GM23338 (cell line): Measurements from ENCODE around the gene KRT6A. TPM values are rescaled to one million over a fixed set of nuclear protein-coding genes. Genes with fewer than 3 reads are reported as not detected.

ENCODE experiments used
- ATAC-seq: fragments of 200-7000 bp; cut with Tn5 transposase; 3 replicates; pipeline ENCODE4 v1.9.1; 2020
- DNase-seq: peaks from one replicate; pipeline ENCODE4 v3.0.0-alpha.2; 2015; ENCODE audit warnings: low spot score
- H2AFZ ChIP-seq: fragments of 200-600 bp; sonication (generic); 2 replicates; pipeline ENCODE4 v1.8.0; 2016; ENCODE audit warnings: antibody characterized with exemption, mild to moderate bottlenecking, moderate library complexity
- H3F3A ChIP-seq: fragments of 200-600 bp; sonication (generic); replicated peaks from 2 replicates; pipeline ENCODE4 v1.8.0; 2017; ENCODE audit warnings: antibody characterized with exemption, mixed run types, low read depth
- H3K27ac ChIP-seq: fragments of 200-600 bp; sonication (generic); 2 replicates; pipeline ENCODE4 v1.6.1; 2016; ENCODE audit warnings: low read depth
- H3K27me3 ChIP-seq: fragments of 200-600 bp; sonication (generic); 2 replicates; pipeline ENCODE4 v1.8.0; 2016; ENCODE audit warnings: mild to moderate bottlenecking, mixed run types, moderate library complexity; ENCODE audit not compliant: insufficient read depth
- H3K36me3 ChIP-seq: fragments of 200-600 bp; sonication (generic); 2 replicates; pipeline ENCODE4 v1.8.0; 2016; ENCODE audit warnings: mild to moderate bottlenecking; ENCODE audit not compliant: insufficient read depth
- H3K4me1 ChIP-seq: fragments of 200-600 bp; sonication (generic); 2 replicates; pipeline ENCODE4 v1.8.0; 2016; ENCODE audit warnings: mild to moderate bottlenecking, moderate library complexity; ENCODE audit not compliant: insufficient read depth
- H3K4me2 ChIP-seq: fragments of 200-600 bp; sonication (generic); 2 replicates; pipeline ENCODE4 v1.7.1; 2017; ENCODE audit warnings: mixed run types
- H3K4me3 ChIP-seq: fragments of 200-600 bp; sonication (generic); 2 replicates; pipeline ENCODE4 v1.6.1; 2016; ENCODE audit warnings: mixed run types
- H3K79me2 ChIP-seq: fragments of 200-600 bp; sonication (generic); replicated peaks from 2 replicates; pipeline ENCODE4 v1.8.0; 2017; ENCODE audit warnings: mild to moderate bottlenecking; ENCODE audit not compliant: insufficient read depth
- H3K9me2 ChIP-seq: fragments of 200-600 bp; sonication (generic); 2 replicates; pipeline ENCODE4 v1.8.0; 2017; ENCODE audit not compliant: insufficient read depth
- H4K20me1 ChIP-seq: fragments of 200-600 bp; sonication (generic); replicated peaks from 2 replicates; pipeline ENCODE4 v1.8.0; 2017; ENCODE audit warnings: mild to moderate bottlenecking; ENCODE audit not compliant: insufficient read depth
- H3K27ac Mint-ChIP-seq: 2 replicates; pipeline ENCODE4 v1.8.0; 2020; ENCODE audit warnings: inconsistent platforms, mild to moderate bottlenecking, moderate library complexity, mixed read lengths
- H3K27me3 Mint-ChIP-seq: 3 replicates; pipeline ENCODE4 v1.8.0; 2022; ENCODE audit warnings: low read depth, mild to moderate bottlenecking, moderate library complexity, mixed read lengths, inconsistent platforms; ENCODE audit not compliant: insufficient read depth, poor library complexity
- H3K36me3 Mint-ChIP-seq: 3 replicates; pipeline ENCODE4 v1.8.0; 2021; ENCODE audit warnings: low read depth, mild to moderate bottlenecking, inconsistent platforms, moderate library complexity, mixed read lengths
- H3K4me1 Mint-ChIP-seq: 3 replicates; pipeline ENCODE4 v1.8.0; 2020; ENCODE audit warnings: mild to moderate bottlenecking, inconsistent platforms, mixed read lengths
- H3K4me3 Mint-ChIP-seq: 3 replicates; pipeline ENCODE4 v1.8.0; 2021; ENCODE audit warnings: moderate library complexity, mild to moderate bottlenecking, inconsistent platforms, mixed read lengths
- H3K9me3 Mint-ChIP-seq: 3 replicates; pipeline ENCODE4 v1.8.0; 2020; ENCODE audit warnings: moderate library complexity, mild to moderate bottlenecking, inconsistent platforms, mixed read lengths
- CREB1 ChIP-seq: fragments of 250-450 bp; sonication (Bioruptor Pico); IDR thresholded peaks from 2 replicates; pipeline ENCODE4 v1.5.0; 2020; ENCODE audit warnings: low read depth, mild to moderate bottlenecking, moderate library complexity
- CTCF ChIP-seq, 2 experiments: fragments of 200-600 bp in 1 of 2; sonication (generic) in 1 of 2; conservative IDR thresholded peaks; 2 replicates each; pipeline versions ENCODE4 v1.5.1 to v1.6.1; 2016 to 2017; ENCODE audit warnings: antibody characterized with exemption in 2 of 2, low read depth in 2 of 2, mild to moderate bottlenecking in 2 of 2, moderate library complexity in 1 of 2
- ETS1 ChIP-seq: IDR thresholded peaks from 2 replicates; pipeline ENCODE4 v1.6.1; 2016; ENCODE audit warnings: antibody characterized with exemption
- EZH2 ChIP-seq: fragments of 200-600 bp; sonication (generic); IDR thresholded peaks from one replicate; pipeline ENCODE4 v1.8.0; 2017; ENCODE audit warnings: antibody characterized with exemption, mild to moderate bottlenecking, low read depth; ENCODE audit not compliant: unreplicated experiment
- EZH2phosphoT487 ChIP-seq: fragments of 200-600 bp; sonication (generic); IDR thresholded peaks from one replicate; pipeline ENCODE4 v1.8.1; 2018; ENCODE audit warnings: antibody characterized with exemption; ENCODE audit not compliant: unreplicated experiment
- JUNB ChIP-seq: IDR thresholded peaks from one replicate; pipeline ENCODE4 v1.6.1; 2016; ENCODE audit warnings: antibody characterized with exemption; ENCODE audit not compliant: unreplicated experiment
- REST ChIP-seq: IDR thresholded peaks from one replicate; pipeline ENCODE4 v1.6.1; 2018; ENCODE audit warnings: antibody characterized with exemption; ENCODE audit not compliant: unreplicated experiment
- ZNF114 ChIP-seq: fragments of 250-450 bp; sonication (Bioruptor Pico); IDR thresholded peaks from 2 replicates; pipeline ENCODE4 v1.5.0; 2020; ENCODE audit warnings: mild to moderate bottlenecking, moderate library complexity
- ZNF462 ChIP-seq: fragments of 250-450 bp; sonication (Bioruptor Pico); IDR thresholded peaks from 2 replicates; pipeline ENCODE4 v1.5.0; 2020; ENCODE audit warnings: mild to moderate bottlenecking, moderate library complexity
- polyA plus RNA-seq: library from polyadenylated mRNA; unstranded; fragments of >200 nt; fragmentation: Nextera tagmentation; extraction: Ambion mirVana; gene quantifications from 2 replicates; pipeline ENCODE4 v1.2.1, GENCODE V29; 2016
- total RNA-seq: library from RNA; depleted of rRNA; stranded (reverse); fragments of >200 nt; shearing (Covaris generic); gene quantifications from 2 replicates; pipeline ENCODE4 v1.2.3, GENCODE V29; 2014

Gene KRT6A
- total and polyA plus RNA-seq, 2 experiments from 2014 or later = not detected

- no peak for ATAC-seq
- peaks cover 11% of the 10 kb centered on the region for H3K9me3 Mint-ChIP-seq
- no peak overlapping the region for H3K4me3 Mint-ChIP-seq
Measured at GRCh38 chr12:52515319-52515646, 22.2 kb upstream of the KRT6A start.

More at GRCh38 chr12:52515319-52515646, 22.2 kb upstream of the KRT6A start:
- Histone ChIP-seq H3K9me2 (0 out of 2 replicates have a peak, but pooled peaks cover 3% of the 10 kb centered on the region), H3K79me2 (no peaks in the 10 kb centered on the region), H3K4me3 (no peak overlapping the region), H3K27me3 (no peaks in the 10 kb centered on the region), H3K4me2 (no peak overlapping the region), H3K4me1 (no peaks in the 10 kb centered on the region), H2AFZ (no peak overlapping the region), H3K27ac (no peak overlapping the region), H4K20me1 (no peaks in the 10 kb centered on the region), H3F3A (no peaks in the 10 kb centered on the region), H3K36me3 (no peaks in the 10 kb centered on the region)
- H3K4me1 Mint-ChIP-seq = no peaks in the 10 kb centered on the region
- 0 out of 3 replicates have a peak, but pooled peaks cover 7% of the 10 kb centered on the region for H3K36me3 Mint-ChIP-seq
- no peak overlapping the region for H3K27ac Mint-ChIP-seq
- no peak for TF ChIP-seq JUNB
- no peak for TF ChIP-seq ZNF462 (CRISPR knock-in tag)
- TF ChIP-seq EZH2phosphoT487 = no peak
- no peak for TF ChIP-seq ZNF114 (CRISPR knock-in tag)
- no peak for TF ChIP-seq CTCF (conservative IDR thresholded peaks at IDR 0.05; ENCODE audit: low read depth in 2 of 2)
- TF ChIP-seq EZH2 = no peak
- no peak for TF ChIP-seq ETS1
- TF ChIP-seq CREB1 (CRISPR knock-in tag) = no peak
- no peak for TF ChIP-seq REST
- peaks cover 4% of the 10 kb centered on the region for H3K27me3 Mint-ChIP-seq
- no peak for DNase-seq
